H1 (cell line): ENCODE results near the gene KRT37. TPM values are rescaled to one million over a fixed set of nuclear protein-coding genes. Genes with fewer than 3 reads are reported as not detected.

Experiments
- ASH2L ChIP-seq: fragments of 200-600, 300-600 bp; sonication (generic); IDR thresholded peaks from one replicate; pipeline ENCODE4 v1.7.1; 2017; ENCODE audit warnings: low read length
- CHD1 ChIP-seq: IDR thresholded peaks from 2 replicates; pipeline ENCODE4 v1.6.1; 2012; ENCODE audit warnings: low read depth, low read length, improper control_type of control experiment
- EP300 ChIP-seq, 2 experiments: IDR thresholded peaks; 1 replicate in 1 of 2; 2 replicates in 1 of 2; pipeline ENCODE4 v1.6.1; 2011 to 2012; ENCODE audit warnings: low read depth in 2 of 2, low read length in 2 of 2, mild to moderate bottlenecking in 2 of 2, borderline replicate concordance in 1 of 2, inconsistent platforms in 1 of 2, moderate library complexity in 1 of 2
- PHF8 ChIP-seq: fragments of 200-600 bp; sonication (generic); conservative IDR thresholded peaks from 2 replicates; pipeline ENCODE4 v1.7.1; 2012; ENCODE audit warnings: low read depth, mild to moderate bottlenecking, inconsistent platforms, low read length, moderate library complexity
- SRF ChIP-seq: IDR thresholded peaks from 2 replicates; pipeline ENCODE4 v1.6.1; 2011; ENCODE audit warnings: mild to moderate bottlenecking, low read depth, low read length, moderate library complexity
- YY1 ChIP-seq: IDR thresholded peaks from 2 replicates; pipeline ENCODE4 v1.6.1; 2011; ENCODE audit warnings: low read depth, mild to moderate bottlenecking, low read length
- polyA plus RNA-seq, 7 experiments: library from polyadenylated mRNA; depleted of rRNA in 3 of 7; stranded (reverse) in 5 of 7; unstranded in 2 of 7; fragments of >200 nt in 5 of 7; fragments of 200-250 nt in 2 of 7; gene quantifications; 1 replicate in 5 of 7; 2 replicates in 1 of 7; 4 replicates in 1 of 7; pipeline versions ENCODE4 v1.2.1 to v1.2.3, GENCODE V29; 2011 to 2013; ENCODE audit warnings: missing spikeins in 2 of 7, mixed read lengths in 2 of 7
- total RNA-seq: library from RNA; stranded (reverse); fragmentation: NEBNext Ultra II Directional; extraction: Animal tissue kit (Norgen Biotek cat#: 25700); gene quantifications from 2 replicates; pipeline ENCODE4 v1.2.1, GENCODE V29; 2021

KRT37 gene
- total and polyA plus RNA-seq, 2 of the 8 experiments (the other 6 are each of a cell fraction or from before 2014, with no cell fraction given): not detected

DNA sequence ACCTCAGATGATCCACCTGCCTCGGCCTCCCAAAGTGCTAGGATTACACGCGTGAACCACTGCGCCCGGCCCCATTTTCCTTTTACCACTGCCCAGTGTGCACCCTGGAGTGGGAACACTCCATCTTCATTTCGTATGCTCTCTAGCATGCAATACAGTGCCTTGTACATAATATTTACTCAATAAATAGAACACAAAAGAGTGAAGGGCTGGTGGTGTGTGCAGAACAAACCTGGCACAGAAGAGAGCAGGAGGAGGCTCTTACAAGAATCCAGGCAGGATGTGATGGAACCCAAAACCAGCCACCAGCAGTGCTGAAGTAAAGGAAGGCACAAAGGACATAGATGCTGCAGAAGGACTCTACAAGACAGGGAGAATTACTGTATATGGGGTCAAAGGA is 7.3 kb downstream of the KRT37 start (continued):
- TF ChIP-seq ASH2L: no peak
- no peak for TF ChIP-seq SRF
- no peak for TF ChIP-seq PHF8
- TF ChIP-seq EP300 (IDR thresholded peaks at IDR 0.05; ENCODE audit: borderline replicate concordance in 1 of 2, low read depth in 2 of 2, low read length in 2 of 2): no peak
- TF ChIP-seq YY1: no peak
- no peak for TF ChIP-seq CHD1
